T-helper 1 cell treated with Interleukin-12 subunit alpha and Interleukin-12 subunit beta and Interleukin-4 antibody, amounts not matched to agents 30 ng/mL and 1 ng/mL, for 36 hours (primary cell): ENCODE results near the gene PTPN3. TPM values are rescaled to one million over a fixed set of nuclear protein-coding genes. Genes with fewer than 3 reads are reported as not detected.
"Not testable (repeated sequence)": the region's sequence is repeated elsewhere in the genome, so short reads cannot be mapped to it uniquely, and the experiment has no call there.

ENCODE experiments used
- intact Hi-C: fragments of 100-400 bp; cut with micrococcal nuclease; formaldehyde crosslinking; loops from one replicate; pipeline ENCODE4 v1.15.1; 2024
- total RNA-seq: library from RNA; stranded (reverse); gene quantifications from 2 replicates; pipeline ENCODE4 v1.2.3, GENCODE V29; 2022

Gene PTPN3
- total RNA-seq, 1 donor from 2014 or later = 2.1 TPM

DNA sequence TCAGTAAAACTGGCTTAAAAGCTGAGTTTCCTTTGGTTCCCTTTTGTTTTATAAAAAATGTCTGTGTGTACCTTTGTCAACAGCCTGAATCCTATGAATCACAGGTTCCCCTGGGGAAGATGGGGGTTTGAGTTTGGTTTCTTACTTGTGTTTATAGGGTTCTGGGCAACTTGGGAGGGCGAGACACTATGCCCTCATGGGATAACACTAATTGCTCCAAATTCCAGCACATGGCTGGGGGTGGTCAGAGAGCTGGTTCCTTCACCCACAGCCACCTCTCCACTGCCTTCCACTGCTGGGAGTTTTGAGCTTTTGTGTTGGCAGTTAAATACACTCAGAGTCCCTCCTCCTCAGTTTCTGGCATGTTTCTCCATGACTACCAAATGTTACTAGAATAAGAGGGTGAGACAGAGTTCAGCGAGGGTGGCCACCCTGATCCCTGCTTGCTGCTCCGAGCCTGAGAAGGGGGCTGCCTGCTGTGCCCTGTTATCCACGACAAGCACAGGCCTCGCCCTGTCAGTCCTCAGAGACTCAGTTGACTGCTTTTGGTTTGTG, 94.3 kb downstream of the PTPN3 start:
- intact Hi-C loops = no loop called here

DNA sequence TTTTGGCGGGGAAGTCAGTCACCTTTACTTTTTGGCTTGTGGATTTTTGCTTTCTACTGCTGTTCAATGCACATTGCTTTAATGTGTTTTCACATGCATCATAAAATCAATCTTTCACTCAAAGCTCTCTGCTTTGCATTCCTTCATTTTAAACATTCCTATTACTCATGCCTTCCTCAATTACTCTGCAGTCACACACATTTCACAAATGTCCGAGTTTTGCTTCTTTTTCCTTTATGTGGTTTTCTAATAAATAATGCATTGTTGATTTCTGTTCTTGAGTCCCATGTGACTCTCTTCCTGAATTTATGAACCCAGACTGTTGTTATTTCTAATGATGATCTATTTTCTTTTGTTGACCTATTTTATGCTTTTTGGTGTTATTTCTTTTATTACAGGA, 95.0 kb downstream of the PTPN3 start:
- intact Hi-C loops = no loop called here

DNA sequence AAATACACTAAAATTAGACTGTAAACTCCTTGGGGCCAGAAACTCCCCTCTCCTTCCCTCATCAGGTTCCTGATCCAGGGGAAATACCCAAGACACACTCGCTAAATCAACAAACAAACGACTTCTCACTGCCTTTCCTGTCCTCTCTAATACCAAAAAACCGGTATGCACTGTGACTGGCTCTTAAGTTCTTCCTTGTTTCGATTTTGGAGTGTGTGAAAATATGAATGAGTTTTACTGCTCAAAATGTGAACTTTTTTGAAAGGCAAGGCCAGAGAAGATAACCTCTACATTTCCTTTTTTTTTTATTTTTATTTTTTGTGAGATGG, 96.2 kb downstream of the PTPN3 start:
- intact Hi-C loops = loop anchor here (1.0 kb wide), 3 partner anchors 10 to 158 kb away; no protein-coding TSS in a partner anchor

DNA sequence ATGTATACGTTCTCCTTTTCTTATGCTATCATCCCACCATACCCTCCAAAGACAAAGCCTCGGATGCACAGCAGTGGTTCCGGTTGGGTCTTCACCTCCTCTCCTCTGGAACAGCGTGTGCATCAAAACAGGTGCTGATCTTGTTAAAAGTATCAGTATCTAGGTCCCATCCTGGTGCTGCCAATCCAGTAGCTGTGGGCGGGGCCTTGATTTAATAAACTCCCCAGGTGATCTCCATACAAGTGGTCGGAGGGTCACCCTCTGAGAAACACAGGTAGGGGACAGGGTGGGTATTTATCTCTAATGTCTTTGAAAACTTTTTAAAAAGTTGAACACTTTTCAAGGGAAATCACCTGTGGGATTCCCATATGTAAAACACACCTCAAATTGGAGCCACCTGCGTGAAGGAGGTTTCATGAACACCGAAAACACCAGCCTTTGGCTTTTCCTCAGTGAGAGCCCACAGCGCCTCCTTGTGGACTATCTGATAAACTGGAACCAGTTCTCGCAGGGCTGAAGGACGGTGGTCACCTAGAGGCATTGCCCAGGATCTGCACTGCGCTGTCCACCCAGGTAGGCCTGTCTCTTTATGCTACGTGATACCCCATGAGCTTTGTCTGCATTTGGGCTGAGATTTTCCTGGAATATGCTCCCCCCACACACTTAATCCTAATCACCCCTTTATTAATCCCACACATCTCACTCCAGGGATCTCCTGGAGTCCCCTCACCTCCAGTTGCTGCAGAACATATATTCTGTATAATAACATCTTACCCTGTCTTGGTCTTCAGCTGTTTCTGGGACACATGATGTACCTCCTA, 96.7 kb downstream of the PTPN3 start:
- intact Hi-C loops = loop anchor here (1.0 kb wide), 3 partner anchors 11 to 157 kb away; no protein-coding TSS in a partner anchor

DNA sequence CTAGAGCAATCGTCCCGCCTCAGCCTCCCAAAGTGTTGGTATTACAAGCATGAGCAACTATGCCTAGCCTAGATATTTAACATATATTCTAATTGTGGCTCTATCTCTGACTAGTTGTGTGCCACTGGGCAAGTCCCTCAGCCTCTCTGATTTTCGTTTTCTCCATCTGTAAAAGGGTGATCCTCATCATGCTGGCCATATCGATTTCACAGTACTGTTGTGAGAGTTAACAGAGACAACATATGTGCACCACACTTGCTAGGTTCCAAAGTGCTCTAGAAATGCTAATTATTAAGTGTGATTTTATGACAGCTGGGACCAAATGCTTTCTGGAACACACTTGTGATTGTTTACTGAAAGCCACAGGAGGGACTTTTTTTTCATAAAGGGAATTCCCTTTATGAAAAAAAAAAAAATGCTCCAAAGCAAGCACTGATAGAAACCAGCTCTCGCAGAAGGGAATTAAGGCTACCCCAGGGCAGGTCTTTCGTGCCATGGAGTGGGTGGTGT, 98.8 kb downstream of the PTPN3 start:
- intact Hi-C loops = no loop called here

DNA sequence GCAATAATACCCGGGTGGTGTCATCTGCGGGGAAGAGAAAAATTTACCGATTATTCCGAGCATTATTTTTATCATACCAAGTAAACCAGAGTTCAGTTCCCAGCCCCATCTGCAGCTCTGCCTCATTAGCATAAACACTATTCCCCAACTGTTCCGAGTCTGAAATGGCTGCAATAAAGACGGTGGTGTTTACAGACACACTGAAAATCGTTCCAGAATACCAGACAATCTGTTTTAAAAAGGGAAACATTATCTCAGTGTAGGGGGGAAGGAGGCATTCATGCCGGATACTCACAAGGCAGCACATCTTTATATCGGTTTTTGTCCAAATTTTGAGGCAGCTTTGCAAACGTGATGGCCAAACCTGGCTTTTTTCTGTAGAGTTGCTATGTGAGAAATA, 106.9 kb downstream of the PTPN3 start:
- intact Hi-C loops = no loop called here

DNA sequence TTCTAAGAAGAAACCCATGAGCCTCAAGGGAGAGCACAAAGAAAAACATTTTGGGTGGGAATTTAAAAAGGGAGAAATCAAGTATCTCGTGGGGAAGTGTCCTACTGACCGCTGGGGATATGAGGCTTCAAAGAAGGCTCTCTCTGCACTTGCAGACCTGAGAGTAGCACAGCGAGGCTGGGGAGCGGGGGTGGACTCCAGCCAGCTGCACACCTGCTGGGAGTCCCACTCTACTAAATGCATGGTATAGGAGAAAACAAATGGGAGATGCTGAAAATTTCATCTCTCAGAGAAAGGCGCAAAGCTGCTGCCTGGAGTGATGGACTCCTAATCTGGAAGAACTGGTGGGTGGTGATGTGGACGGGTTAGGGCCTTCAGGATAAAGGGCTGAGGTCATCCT, 110.3 kb downstream of the PTPN3 start:
- intact Hi-C loops = no loop called here

DNA sequence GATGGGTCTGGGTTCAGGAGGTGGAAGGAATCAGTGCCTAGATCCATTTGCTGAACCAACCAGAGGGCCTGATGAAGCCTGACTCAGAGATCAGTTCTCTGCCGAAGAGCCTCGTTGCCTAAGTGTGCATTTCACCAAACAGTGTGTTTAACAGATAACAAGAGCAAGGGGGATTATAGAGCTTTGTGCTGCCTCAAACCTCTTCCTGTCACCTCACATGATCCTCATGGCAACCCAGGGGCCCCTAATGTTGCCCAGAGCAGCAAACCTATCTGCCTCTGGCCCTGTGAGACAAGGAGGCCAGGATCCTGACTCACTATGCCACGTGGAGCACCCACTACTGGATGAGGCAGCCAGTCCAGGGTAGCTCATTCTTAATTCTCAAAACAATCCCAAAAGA, 110.9 kb downstream of the PTPN3 start:
- intact Hi-C loops = no loop called here

DNA sequence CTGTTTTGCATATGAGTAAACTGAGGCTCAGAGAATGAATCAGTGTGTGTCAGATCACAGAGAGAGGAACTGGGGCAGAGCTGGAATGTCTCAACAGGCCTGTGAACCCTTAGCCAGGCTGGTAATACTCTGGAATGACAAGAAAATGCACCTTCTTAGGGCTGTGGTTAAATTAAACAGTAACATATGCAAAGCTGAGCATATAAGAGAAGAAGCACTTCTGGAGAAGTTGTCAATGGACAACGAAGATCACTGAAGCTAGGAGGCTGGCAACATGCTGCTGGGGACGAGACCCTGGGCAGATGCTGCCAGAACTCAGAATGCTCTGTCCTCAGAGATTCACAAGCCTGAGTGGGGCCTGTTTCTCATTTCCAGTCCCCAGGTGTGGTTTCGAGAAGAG, 112.6 kb downstream of the PTPN3 start:
- intact Hi-C loops = no loop called here

DNA sequence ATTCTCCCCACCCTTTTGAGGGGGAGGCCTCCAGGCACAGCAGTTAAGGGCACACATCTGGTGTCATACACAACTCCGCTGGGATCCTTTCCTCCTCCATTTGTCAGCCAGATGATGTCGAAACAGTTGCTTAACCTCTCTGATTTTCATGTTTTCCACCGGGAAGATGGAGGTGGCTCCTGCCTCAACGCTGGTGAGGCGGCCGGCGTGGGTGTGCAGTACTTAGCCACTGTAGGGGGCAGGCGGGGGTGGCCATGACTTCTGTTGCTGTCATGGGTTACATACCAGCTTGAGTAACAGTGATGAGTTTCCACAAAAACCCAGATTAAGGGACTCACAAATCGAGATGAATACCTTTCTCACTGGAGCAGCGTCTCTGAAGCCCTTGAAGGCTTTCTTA, 114.2 kb downstream of the PTPN3 start:
- intact Hi-C loops = no loop called here

DNA sequence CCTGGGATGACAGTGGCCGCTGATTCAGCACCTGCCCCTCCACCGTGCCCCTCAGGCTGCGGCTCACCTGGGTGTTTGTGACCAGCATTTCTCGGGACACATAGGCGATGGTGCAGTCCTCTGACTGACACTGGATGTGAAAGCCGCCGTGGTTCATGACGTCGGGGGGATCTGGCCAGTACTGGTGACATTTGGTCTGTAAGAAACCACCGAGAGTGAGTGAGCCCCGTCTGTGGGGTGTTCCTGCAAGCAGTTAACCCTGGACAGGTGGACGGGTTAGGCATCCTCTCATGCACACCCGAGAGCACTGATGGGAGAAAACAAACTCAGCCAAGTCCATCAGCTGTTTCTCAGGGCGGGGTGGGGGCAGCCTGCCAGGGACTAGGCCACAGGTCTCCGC, 114.8 kb downstream of the PTPN3 start:
- intact Hi-C loops = no loop called here

DNA sequence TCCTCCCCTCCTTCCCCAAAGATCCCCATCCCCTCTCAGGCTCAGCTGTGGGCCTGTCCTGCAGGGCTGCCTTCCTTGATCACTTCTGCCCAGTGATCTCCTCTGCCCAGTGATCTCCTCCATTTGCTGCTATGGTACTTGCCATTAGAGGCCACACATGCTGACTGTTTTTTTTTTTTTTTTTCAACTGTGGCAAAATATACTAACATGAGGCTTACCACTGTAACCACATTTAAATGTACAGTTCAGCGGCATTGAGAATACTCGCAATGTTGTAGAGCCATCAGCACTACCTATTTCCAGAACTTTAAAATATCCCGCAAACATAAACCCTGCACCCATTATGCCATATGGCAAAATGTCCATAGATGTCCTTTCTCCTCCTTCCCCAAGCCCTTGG, 115.5 kb downstream of the PTPN3 start:
- intact Hi-C loops = no loop called here

DNA sequence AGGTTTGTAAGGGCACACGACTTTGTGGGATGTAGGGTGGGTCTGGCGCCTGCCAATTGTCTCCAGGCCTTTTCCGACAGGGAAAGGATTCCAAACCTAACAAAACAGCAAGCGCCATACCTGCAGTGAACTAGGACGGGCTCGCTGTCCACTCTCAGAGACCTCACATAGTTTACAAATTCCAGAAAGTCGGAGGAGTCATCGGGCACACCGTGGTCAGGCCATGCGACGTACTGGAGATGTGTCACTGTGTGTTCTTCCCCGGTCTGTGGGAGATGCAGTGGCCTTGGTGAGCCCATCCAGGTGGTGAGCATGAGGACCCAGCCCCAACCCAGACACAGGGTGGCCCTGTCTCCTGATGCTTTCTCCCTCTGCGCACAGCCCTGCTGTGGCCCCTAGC, 115.9 kb downstream of the PTPN3 start:
- intact Hi-C loops = no loop called here

DNA sequence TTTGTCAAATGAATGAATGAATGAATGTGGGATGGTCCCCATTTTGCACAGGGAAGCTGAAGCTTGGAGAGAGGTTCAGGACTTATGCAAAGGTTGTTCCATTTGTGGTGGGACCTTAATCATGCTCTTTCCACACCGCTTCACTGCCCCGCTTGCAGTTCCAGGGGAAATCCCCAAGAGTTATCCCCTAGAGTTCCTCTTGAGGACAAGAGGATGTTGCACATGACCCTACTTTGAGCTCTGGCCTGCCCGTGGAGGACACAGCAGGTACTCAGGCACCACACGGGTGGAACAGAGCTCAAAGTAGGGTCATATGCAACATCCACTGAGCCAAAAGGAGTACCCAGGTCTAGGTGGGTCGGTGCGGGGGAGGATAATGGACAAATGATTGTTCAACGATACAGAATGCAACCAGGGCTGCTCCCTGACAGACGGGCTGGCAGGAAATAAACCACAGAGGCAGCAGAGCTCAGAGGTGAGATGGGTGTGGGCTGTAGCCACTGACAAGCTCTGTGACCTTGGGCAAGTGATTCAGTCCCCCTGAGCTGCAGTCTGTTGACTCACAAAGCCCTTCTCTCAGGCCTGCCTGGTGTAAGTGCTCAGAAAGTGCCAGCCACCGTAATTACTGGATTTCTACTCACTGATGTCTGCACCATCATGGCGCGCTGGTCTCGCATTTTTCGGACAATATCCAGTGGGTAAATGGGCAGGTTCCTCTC, 116.9 kb downstream of the PTPN3 start:
- intact Hi-C loops = no loop called here

DNA sequence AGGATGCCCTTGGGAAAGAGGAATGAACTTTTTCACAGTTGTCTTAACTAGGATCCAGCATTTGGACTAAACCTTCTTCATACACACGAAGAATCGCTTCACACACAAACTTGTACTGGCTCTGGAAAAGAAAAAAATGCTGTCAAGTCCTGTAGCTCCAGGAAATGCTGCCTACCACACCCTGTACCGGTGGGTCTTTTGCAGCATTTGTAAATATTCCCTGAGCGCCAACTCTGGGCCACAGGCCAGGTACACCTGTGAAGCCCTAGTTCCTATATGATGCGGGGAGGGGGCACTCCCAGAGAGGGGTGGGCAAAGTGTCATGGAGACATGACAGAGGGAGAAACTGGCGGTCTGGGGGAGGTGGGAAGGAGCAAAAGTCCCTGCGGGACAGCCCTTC, 118.6 kb downstream of the PTPN3 start:
- intact Hi-C loops = no loop called here

DNA sequence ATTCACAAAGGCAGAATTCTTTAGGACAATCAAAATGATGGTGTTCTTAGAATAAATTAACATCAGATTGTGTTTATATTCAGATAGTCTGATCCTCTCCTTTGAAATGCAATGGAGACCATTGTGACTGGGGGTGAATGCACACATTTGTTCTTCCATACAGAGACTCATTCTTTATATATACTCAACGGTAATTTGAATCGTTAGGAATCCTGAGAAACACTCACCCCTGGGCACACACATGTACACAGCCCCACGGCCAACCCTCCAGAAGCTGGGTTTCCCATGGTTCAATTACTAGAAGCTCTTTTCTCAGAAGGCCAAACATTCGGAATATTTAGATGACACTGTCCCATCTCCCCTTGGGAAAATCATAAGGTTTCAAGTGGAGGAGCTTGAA, 119.8 kb downstream of the PTPN3 start:
- intact Hi-C loops = no loop called here

DNA sequence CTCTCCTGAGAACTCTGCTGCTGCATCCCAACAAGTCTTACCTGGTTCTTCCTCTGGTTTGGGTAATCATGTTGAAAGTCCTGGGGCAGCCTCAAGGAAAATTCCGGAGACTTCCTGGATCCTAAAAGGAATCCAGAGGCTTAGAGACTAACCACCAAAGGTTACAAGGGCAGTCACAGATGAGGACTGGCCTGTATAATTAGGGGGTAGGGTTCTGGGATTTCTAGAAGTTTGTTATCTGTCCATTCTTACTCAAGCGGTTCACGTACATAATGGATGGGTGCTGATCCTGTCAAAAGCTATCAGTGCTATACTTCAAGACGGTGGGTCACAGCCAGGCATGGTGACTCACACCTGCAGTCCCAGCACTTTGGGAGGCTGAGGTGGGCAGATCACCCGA, 125.9 kb downstream of the PTPN3 start:
- intact Hi-C loops = no loop called here

DNA sequence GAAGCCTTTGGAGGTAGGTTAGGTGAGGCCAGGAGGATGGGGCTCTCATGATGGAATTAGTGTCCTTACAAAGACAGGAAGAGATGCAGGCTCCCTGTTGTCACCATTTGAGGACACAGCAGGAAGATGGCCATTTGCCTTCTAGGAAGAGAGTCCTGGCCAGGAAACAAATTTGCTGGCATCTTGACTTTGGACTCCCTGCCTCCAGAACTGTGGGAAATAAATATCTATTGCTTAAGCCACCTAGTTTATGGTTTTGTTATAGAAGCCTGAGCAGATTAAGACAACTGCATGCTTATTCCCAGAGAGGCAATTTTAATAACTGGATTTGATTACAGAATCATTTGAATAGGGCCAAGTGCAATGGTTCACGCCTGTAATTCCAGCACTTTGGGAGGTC, 126.7 kb downstream of the PTPN3 start:
- intact Hi-C loops = no loop called here

DNA sequence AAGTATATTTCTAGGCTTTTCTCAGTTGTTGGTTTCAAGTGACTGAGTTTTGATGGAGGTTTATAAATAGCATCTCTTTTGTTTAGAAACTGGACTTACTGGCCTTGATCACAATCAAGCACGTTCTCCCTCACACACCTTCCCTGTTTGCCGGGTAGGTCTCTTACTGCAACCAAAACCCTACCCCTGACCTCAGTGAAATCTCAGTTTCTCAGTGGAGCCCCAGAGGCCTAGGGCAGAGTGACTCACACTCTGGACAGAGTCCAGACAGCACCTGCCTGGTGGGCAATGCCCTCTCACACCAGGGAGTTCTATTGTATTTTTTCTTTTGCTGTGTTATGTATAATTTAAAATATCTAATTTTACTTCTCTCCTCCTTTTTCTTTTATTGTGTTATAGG, 128.8 kb downstream of the PTPN3 start:
- intact Hi-C loops = no loop called here

DNA sequence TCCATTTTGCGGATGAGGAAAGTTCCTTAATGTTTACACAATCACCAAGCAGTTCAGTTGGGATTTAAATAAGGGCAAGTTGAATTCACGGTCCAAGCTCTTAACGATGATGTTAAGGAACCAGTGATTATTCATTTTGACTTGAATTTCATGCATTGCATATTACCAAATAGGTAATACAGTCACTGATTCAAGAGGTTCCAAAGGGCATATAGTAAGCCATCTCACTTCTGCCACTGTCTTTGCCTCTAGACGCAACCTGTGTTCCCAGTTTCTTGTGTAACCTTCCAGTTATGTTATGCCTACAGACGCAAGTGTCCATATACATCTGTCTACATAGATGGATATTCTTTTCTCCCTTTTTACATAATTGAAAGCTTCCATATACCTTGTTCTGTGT, 137.3 kb downstream of the PTPN3 start:
- intact Hi-C loops = no loop called here

DNA sequence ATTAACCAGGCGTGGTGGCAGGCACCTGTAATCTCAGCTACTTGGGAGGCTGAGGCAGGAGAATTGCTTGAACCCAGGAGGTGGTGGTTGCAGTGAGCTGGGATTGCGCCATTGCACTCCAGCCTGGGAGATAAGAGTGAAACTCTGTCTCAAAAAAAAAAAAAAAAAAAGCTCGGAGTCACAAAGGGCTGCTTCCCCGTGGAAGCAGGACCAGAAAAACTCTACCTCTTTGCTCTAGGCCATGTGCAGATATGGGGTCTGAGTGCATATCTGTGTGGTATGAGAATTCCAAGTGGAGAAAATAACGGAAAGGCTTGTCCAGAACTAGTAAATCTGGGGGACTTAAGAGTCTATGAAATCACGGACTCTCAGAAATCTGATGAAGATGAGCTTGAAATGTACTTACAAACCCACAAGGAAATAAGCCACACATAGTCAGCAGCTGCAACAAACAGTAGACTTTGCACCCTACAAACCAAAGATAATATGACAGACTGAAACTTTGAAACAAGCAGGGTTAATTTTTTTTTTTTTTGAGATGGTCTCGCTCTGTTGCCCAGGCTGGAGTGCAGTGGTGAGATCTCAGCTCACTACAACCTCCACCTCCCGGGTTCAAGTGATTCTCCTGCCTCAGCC, 139.0 kb downstream of the PTPN3 start:
- intact Hi-C loops = not testable (repeated sequence)
